Choroid plexus epithelial cell (primary cell): Measurements from ENCODE around the gene SMLR1.

Source experiments
- DNase-seq: peaks from one replicate; pipeline ENCODE4 v3.0.0-alpha.2; 2010; ENCODE audit warnings: low read depth
- H3K4me3 ChIP-seq: 2 replicates; pipeline ENCODE4 v1.5.1; 2011; ENCODE audit warnings: low read depth, mild to moderate bottlenecking, control low read depth, low read length, moderate library complexity
- TF ChIP-seq, protein P1 (sequence below): conservative IDR thresholded peaks from 2 replicates; pipeline ENCODE4 v1.5.1; 2011; ENCODE audit warnings: low read depth, mild to moderate bottlenecking, control low read depth, inconsistent platforms, low read length, moderate library complexity

SMLR1 gene

GRCh38 chr6:130852844-130853554, 25.8 kb downstream of the SMLR1 start:
- peak; percentile 26 for DNase-seq

DNA sequence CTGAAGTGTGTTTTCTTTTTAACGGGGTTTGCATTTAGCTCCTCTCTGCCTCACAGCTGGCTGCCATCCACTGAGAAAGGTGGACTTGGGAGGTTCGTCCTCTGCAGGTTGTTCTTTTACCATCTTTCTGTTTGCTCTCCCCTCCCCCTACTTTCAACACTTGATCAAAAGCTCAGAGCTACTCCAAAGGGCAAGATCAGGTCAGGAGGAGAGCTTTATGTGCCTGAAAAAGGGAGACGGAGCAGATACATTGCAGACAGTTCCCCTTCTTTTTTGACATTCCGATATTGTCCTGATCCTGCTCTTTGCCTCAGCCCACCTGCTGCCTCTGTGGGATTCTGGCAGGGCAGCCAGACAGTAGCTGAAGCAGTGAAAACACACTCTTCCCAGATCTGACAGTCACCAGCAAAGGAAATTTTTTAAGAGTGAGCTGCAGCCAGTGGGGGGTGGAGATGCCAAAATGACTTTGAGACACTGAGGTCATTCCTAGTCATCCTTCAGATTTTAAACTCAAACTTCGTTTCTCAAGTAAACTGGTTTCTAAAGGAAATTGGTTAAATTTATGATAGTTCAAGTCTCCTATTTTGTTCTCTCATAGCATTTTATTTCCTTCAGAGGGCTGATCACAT, 26.5 kb downstream of the SMLR1 start:
- TF ChIP-seq, protein P1, sequence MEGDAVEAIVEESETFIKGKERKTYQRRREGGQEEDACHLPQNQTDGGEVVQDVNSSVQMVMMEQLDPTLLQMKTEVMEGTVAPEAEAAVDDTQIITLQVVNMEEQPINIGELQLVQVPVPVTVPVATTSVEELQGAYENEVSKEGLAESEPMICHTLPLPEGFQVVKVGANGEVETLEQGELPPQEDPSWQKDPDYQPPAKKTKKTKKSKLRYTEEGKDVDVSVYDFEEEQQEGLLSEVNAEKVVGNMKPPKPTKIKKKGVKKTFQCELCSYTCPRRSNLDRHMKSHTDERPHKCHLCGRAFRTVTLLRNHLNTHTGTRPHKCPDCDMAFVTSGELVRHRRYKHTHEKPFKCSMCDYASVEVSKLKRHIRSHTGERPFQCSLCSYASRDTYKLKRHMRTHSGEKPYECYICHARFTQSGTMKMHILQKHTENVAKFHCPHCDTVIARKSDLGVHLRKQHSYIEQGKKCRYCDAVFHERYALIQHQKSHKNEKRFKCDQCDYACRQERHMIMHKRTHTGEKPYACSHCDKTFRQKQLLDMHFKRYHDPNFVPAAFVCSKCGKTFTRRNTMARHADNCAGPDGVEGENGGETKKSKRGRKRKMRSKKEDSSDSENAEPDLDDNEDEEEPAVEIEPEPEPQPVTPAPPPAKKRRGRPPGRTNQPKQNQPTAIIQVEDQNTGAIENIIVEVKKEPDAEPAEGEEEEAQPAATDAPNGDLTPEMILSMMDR = no peak
- no peak overlapping the region for H3K4me3 ChIP-seq
- peak; percentile 22 for DNase-seq

More at GRCh38 chr6:130852844-130853554, 25.8 kb downstream of the SMLR1 start:
- no peak overlapping the region for H3K4me3 ChIP-seq
- TF ChIP-seq, protein P1 = no peak

DNA sequence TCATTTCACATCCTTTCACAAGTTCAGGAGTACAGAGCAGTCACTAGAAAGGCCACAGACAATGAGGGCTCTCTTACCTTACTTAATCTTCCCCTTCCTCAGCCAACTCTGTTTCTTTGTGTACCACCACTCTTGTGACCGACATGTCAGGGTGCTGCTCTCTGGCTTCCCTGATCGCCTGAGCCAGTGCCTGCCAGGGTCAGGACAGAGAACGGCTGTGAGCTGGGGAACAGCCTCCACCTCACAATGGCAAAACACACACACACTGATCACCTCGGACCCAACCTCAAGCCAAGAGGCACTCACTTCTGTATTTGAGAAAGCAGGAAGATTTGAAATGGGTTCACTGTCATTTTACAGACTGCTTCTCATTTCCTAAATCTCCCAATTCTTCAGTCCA, 30.8 kb downstream of the SMLR1 start:
- H3K4me3 ChIP-seq = no peak overlapping the region

DNA sequence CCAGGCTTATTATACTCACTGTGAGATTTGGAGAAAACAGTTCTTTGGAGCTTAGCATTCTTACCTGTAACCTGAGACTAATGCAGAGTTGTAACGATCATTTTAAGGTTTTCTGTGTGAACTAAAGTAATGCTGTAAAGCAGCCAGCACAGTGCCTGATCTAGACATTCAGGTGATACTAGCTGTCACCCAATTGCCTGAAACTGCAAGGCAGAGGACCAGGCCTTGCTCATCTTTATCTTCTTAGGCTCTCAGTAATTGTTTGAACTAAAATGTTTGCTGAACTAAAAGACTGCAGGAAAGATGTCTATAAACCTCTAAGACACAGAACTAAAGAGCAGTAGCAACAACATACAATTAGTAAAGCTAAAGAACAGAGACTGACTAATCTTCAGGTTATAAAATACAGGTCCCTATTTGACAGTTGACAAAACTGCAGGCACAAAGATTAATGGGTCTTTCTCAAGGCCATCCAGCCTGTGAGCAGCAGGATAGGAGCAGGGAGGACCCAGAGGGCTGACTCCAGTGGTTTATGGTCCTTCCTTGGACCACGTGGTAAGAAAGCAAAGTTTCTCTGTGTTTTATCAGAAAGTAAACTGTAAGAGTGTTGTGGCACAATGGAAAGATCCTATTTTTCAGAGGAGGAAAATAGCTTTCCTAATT, 31.4 kb downstream of the SMLR1 start:
- H3K4me3 ChIP-seq = no peak overlapping the region
- no peak for DNase-seq
- TF ChIP-seq, protein P1 = no peak

More for the DNA sequence above, 30.8 kb downstream of the SMLR1 start:
- DNase-seq = no peak
- TF ChIP-seq, protein P1 = no peak

DNA sequence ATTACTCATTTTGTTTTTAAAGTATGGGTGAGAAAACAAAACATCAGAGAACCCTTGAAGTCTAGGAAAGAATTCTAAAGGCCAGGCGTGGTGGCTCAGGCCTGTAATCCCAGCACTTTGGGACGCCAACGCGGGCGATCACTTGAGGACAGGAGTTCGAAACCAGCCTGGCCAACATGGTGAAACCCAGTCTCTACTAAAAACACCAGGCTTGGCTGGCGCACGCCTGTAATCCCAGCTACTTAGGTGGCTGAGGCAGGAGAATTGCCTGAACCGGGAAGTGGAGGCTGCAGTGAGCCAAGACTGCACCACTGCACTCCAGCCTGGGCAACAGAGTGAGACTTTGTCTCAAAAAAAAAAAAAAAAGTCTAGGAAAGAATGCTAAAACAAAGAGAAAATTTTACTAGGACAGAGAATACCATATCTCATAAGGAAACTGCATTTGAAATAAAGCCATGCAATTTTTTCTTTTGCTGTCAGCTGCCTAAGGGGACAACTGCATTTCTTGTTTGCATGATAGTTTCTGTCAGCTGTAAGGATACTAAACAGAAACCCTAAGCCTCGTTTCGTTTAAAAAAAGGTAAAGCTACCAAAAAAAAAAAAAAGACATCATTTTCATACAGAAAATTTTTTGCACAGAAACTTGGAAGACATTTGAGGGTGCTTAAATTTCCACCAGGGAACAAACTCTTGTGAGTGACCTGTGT, 32.1 kb downstream of the SMLR1 start:
- H3K4me3 ChIP-seq = no peak overlapping the region
- no peak for DNase-seq
- TF ChIP-seq, protein P1 = no peak

- no peak for DNase-seq
- H3K4me3 ChIP-seq = no peak overlapping the region
- TF ChIP-seq, protein P1 = no peak
Observed at GRCh38 chr6:130862370-130862769, 35.2 kb downstream of the SMLR1 start.
